HG03159 (cell line): ENCODE measurements around the gene OPA1.
"Not testable (repeated sequence)": the region's sequence is repeated elsewhere in the genome, so short reads cannot be mapped to it uniquely, and the experiment has no call there.

Experiments used
- ATAC-seq: cut with Tn5 transposase; IDR thresholded peaks from one replicate; pipeline ENCODE4 v1.9.1; 2021; ENCODE audit warnings: mild to moderate bottlenecking, moderate library complexity; ENCODE audit not compliant: unreplicated experiment

Gene OPA1

DNA sequence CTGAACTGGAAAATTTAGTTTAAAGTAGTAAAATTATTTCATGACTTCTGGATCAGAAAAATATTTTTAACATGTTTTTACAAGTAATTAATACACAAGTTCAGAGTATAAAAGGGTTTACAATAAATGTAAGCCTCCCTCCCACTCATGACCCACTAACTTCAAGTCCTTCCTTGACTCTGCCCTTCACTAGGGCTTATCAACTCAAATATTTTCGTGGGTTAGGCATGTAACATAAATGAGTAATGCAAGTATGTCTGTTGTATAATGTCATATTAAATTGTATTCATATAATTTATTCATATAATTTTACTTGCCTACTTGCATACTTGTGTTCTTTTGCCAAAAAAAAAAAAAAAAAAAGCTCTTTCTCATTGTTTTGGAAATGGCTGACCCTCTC lies 3.4 kb upstream of the OPA1 start:
- no peak for ATAC-seq

DNA sequence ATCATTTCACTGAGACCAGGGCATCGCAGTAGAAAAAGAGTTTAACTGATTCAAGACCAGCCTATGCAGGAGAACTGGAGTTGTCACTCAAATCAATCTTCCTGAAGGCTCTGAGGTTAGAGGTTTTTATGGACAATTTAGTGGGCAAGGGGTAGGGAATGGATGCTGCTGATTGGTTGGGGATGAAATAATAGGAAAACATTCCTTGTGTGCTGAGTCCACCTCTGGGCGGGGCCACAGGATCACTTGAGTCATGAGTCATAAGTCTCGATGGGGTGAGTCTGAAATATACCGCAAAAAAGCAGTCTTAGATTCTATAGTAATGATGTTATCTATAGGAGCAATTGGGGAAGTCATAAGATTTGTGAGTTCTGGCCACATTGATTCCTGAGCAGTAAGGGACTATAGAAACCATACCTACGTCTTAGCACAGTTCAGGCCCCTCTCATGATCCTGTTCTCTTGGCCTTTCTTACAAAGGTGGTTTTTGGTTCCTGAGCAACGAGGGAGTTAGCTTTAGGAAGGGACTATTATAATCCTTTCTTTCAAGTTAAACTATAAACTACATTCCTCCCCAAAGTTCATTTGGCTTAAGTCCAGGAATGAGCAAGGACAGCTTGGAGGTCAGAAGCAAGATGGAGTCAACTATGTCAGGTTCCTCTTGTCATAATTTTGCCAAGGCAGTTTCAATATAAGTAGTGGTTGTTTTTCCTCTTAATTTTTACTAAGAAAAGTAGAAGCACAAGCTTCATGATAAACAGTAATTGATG lies 2.7 kb upstream of the OPA1 start:
- no peak for ATAC-seq

DNA sequence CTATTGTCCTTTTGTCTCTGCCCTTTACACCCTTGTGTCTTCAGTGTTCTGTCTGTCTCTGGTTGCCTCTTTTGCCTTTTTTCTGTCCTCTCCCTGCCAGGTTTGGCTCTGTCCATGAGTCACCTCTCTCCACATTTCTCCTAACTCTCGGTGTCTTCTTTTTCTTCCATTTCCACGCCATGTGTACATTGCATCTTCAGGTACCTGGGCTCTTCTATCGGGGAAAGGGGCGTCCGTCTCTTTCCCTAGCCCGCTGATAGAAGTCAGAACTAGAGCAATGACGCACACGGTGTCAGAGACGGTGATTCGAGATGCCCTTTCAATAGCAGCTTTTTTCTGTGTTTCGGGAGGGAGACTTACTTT lies 641 bp downstream of the OPA1 start:
- peak; percentile 38 for ATAC-seq

DNA sequence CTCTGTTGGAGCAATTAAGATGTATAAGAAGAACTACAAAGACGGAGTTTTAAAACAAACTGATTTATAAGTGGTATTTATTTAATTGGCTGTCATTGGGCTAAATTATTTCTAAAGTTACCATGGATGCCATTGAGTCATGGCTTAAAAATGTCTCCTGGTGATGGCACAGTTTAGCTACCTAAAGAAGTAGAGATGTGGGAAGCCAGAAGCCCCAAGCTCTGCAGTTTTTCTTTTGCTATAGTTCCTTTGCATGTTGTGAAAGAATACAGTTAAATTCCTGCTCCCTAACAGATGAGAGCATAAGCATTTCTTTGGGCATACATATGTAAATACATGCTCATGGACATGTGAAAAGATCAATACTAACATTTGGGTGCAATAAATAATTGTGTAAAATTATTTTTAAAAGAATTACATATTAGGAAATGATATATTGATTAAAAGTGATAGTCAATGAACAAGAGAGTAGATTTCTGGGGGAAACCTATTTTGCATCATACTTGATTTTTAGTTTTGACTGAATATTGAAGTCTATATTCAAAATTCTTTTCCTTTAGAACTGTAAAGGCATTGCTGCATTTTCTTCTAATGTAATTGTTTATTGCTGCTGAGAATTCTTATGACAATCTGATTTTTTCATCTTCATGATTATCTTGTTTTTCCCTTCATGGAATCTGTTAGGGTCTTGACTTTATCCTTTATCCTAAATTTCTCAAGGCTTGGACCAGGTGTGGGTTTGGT lies 2.1 kb downstream of the OPA1 start:
- no peak for ATAC-seq

DNA sequence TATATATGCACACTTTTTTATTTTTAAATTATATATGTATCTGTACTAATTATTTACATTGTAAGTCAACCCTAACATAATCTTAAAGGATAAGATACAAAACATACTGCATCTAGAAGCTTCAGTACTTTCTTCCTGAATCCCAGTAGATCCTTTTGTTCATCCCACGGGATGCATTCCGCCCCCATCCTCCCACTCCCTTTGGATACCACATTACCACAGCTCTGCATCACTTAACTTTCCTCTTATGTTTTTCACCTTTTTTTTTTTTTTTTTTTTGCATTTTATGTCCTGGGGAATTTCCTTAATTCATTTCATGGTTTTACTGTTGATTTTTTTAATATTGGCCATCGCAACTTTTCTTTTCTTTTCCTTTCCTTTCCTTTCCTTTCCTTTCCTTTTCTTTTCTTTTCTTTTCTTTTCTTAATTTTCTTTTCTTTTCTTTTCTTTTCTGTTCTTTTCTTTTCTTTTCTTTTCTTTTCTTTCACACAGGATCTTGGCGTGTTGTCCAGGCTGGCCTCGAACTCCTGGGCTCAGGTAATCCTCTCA lies 3.0 kb downstream of the OPA1 start:
- no peak for ATAC-seq

DNA sequence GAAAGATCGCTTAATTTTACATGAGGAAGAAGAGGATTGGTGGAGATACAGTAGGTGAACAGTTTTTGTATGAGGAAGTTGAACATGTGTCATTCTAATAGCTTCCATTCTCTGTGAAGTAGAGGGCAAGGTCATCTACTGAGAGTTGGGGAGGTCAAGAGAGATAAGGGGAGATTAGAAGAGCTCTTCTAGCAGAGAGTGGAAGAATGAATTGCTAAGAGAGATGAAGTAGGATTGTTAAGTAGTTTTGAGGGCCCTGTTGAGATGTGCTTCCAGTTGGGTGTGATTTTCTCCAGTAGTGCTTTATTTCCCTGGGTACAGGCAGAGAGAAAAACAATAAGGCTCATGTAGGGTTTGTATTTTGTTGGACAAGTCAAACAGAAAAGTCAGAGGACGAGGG lies 5.2 kb downstream of the OPA1 start:
- ATAC-seq, result no peak

GRCh38 chr3:193599393-193599792 lies 6.4 kb downstream of the OPA1 start:
- no peak for ATAC-seq

DNA sequence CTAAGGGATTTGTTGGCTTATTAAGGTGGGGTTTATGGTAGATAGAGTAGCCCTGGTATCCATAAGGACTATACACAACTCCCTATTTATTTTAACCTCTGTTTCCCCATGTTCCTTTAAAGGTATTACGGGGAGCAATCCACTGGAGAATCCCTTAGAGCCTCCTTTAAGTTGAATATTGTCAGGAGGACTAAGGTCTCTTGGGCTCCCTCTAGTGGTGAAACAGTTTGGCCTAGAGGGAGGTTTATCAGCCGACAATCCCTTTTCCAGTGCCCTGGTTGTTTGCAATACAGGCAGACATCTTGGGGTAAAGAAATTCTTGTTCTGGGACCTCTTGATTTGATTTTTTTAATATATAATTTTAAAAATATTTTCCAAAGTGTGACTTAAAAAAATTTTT lies 12.9 kb downstream of the OPA1 start:
- no peak for ATAC-seq

DNA sequence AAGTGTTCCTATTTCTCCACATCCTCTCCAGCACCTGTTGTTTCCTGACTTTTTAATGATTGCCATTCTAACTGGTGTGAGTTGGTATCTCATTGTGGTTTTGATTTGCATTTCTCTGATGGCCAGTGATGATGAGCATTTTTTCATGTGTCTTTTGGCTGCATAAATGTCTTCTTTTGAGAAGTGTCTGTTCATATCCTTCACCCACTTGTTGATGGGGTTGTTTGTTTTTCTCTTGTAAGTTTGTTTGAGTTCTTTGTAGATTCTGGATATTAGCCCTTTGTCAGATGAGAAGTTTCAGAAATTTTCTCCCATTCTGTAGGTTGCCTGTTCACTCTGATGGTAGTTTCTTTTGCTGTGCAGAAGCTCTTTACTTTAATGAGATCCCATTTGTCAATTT lies 13.9 kb downstream of the OPA1 start:
- not testable (repeated sequence) for ATAC-seq

- not testable (repeated sequence) for ATAC-seq
Observed at GRCh38 chr3:193610516-193610915, 17.5 kb downstream of the OPA1 start.

DNA sequence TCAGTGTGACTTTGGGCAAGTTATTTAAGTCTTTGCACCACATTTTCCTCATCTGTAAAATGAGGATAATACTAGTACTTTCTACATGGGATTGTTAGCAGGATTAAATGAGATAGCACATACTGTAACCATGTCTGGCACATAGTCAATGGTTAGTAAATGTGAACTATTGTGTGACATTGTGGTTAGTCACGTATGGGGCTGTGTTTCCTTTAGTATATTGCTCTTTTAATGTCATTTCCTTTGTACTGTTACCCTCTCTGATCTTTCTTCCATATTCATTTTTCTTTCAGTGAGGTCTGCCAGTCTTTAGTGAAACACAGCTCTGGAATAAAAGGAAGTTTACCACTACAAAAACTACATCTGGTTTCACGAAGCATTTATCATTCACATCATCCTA lies 21.4 kb downstream of the OPA1 start:
- ATAC-seq, result no peak

DNA sequence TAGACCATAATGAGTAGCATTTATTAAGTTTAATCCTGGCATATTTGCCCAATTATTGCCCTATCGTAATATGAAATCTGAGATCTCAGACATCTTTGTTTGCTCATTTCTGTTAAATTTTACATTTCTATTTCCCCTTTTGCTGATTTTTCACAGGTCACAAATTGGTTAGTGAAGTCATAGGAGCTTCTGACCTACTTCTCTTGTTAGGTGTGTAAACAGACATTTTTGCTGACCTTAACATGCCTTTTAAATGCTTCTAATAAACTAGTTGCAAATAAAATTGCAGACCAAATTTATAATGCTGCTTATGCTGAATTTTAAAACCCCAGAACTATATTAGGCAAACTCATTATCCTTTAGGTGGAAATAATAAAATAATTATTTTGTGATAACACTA lies 24.6 kb downstream of the OPA1 start:
- no peak for ATAC-seq

- ATAC-seq, result no peak
Observed at GRCh38 chr3:193620057-193620456, 27.0 kb downstream of the OPA1 start.

DNA sequence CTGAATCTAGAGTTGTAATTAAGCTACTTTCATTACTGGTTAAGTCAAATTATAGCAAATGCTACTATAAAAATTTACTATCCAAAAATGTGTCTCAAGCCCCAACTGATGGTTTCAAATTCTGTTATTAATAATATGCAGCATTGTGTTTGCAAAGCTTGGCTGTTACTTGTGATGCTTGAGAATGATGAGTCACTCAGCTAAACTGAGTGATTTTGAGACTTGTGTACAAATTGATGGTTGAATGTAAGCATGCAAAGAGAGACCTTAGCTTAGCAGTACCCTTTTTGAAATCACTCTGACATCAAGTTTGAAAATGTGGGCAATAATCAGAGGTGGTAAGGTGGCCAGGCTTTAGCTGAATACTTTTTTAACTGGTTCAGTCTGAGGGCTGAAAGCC lies 27.6 kb downstream of the OPA1 start:
- ATAC-seq, result peak; percentile 72

- peak; percentile 10 for ATAC-seq
Observed at GRCh38 chr3:193621127-193621526, 28.1 kb downstream of the OPA1 start.

GRCh38 chr3:193630005-193630404 lies 37.0 kb downstream of the OPA1 start:
- no peak for ATAC-seq

DNA sequence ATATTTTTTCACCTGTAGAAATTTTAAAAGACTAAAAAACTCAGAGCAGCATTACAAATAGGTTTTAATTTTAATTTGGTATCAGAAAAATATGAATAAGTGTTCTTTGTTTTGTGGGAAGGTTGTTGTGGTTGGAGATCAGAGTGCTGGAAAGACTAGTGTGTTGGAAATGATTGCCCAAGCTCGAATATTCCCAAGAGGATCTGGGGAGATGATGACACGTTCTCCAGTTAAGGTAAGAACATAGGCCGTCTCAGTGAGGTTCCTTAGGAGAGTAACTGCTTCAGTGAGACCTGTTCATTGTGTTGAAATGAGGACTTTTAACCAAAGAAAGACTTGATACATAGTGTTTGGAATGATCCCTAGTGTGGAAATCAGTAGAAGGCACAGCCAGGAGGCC lies 44.8 kb downstream of the OPA1 start:
- ATAC-seq, result no peak

DNA sequence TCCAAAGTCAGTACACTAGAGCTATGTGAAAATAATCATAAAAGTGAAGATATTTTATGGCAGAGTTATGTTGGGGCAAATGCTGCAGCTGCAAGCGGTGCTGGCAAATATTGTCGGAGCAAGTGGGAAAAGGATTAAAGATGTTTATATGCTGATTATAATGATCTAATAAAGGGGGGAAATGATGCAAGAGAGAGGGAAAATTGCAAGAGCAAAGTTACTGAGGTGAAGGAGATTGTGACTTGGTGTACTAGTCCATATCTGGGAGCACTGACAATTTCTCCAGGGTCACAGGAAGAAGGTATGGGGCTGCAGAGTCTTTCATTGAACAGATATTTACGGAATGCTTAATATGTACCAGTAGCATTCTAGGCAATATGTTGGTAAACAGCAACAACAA lies 45.8 kb downstream of the OPA1 start:
- no peak for ATAC-seq

DNA sequence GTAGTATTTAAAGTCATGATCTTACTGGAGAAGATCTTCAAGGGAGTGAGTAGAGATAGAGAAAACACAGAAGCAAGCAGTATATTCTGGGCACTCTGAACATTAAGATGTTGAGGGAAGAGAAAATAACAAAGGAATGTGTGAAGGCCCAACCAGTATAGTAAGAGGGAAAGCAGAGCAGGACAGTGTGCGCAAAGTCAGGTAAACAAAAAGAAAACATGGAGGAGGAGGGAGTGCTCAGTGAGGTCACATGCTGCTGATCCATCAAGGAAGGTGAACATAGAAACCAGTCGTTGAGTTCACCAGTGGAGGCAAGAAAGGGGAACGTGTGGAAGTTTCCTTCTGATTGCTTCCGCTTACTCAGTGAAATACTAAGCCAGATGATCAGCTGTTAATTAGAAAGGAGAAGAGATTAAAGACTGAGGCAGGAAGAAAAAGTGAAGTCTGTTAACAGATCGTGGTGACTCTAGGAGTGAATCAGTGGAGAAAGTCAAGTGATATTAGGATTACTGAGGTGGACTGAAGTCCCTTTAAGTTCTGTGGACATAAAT lies 47.2 kb downstream of the OPA1 start:
- no peak for ATAC-seq

DNA sequence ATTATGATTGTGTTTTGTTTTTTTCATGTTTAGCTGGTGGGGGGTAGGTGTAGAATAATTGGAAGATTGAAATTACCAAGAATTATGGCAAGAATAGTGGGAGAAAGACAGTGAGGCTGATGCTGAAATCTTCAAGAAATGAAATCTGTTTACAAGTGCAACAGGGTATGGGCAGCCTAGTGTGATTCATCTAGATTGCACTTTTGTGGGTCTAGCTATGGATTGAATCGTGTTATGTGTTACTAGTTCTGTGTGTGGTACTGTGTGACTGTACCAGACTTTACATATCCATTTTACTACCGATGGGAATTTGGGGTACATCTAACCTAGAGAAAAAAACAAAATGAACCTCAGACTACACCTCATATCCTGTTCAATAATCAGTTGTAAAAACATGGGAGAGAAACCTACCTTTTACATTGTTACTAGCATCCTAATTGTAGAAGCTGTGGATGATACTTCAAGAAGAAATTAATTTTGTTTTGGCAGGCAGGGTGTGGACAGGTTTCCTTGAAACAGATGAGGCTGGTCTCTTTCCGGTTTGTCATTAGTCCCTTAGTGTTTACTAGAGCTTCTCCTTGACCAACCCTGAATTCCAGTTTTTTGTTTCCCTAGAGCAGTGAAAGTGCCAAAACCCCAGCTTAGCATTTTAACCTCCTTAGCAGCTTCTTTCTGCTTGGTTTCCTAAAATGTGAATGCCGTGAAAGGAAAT lies 47.9 kb downstream of the OPA1 start:
- no peak for ATAC-seq

GRCh38 chr3:193641440-193641775 lies 48.4 kb downstream of the OPA1 start:
- no peak for ATAC-seq

- no peak for ATAC-seq
Observed at GRCh38 chr3:193645806-193646205, 52.8 kb downstream of the OPA1 start.
